GM21390 (cell line): ENCODE results near the gene UBL4A.

Experiments
- ATAC-seq: cut with Tn5 transposase; IDR thresholded peaks from one replicate; pipeline ENCODE4 v1.9.1; 2021; ENCODE audit not compliant: unreplicated experiment

The UBL4A gene

GRCh38 chrX:154486396-154487207 lies at the start of gene UBL4A:
Gene UBL4A (minus strand): TSS chrX:154486615. CDS start chrX:154486584, 31 bp downstream.
- no peak for ATAC-seq

- no peak for ATAC-seq
Observed at GRCh38 chrX:154535892-154536291, 49.5 kb upstream of the UBL4A start.

- ATAC-seq = peak; percentile 76
Observed at GRCh38 chrX:154534526-154535322, 48.3 kb upstream of the UBL4A start.

GRCh38 chrX:154532690-154533089 lies 46.3 kb upstream of the UBL4A start:
- ATAC-seq = no peak

- ATAC-seq = no peak
Observed at GRCh38 chrX:154531626-154532025, 45.2 kb upstream of the UBL4A start.

GRCh38 chrX:154530286-154530685 lies 43.9 kb upstream of the UBL4A start:
- ATAC-seq = no peak

- ATAC-seq = no peak
Observed at GRCh38 chrX:154529206-154529612, 42.8 kb upstream of the UBL4A start.

- ATAC-seq = no peak
Observed at GRCh38 chrX:154526901-154527675, 40.7 kb upstream of the UBL4A start.

- ATAC-seq = no peak
Observed at GRCh38 chrX:154525606-154526490, 39.4 kb upstream of the UBL4A start.

GRCh38 chrX:154519389-154519788 lies 33.0 kb upstream of the UBL4A start:
- ATAC-seq = no peak

GRCh38 chrX:154517101-154517781 lies 30.8 kb upstream of the UBL4A start:
- no peak for ATAC-seq

- peak; percentile 5 for ATAC-seq
Observed at GRCh38 chrX:154516656-154517100, 30.3 kb upstream of the UBL4A start.

GRCh38 chrX:154515966-154516655 lies 29.7 kb upstream of the UBL4A start, which contains the start of gene FAM3A:
Gene FAM3A (minus strand): TSS chrX:154516232. CDS start chrX:154515772, 460 bp downstream.
- peak; percentile 92 for ATAC-seq

- no peak for ATAC-seq
Observed at GRCh38 chrX:154515090-154515965, 28.9 kb upstream of the UBL4A start.

GRCh38 chrX:154513716-154514115 lies 27.3 kb upstream of the UBL4A start:
- ATAC-seq = no peak

- ATAC-seq = no peak
Observed at GRCh38 chrX:154512879-154513553, 26.6 kb upstream of the UBL4A start.

- no peak for ATAC-seq
Observed at GRCh38 chrX:154511761-154512160, 25.3 kb upstream of the UBL4A start.
